ENCODE data around the gene ISG20L2.

The ISG20L2 gene

GRCh38 chr1:156706657-156707416, 21.7 kb downstream of the ISG20L2 start:
- no peak for DNase-seq (ENCODE audit: low read depth in 2 of 2)

GRCh38 chr1:156705918-156706656, 22.5 kb downstream of the ISG20L2 start:
- peak in 1 of 2 donors; percentile 44 for DNase-seq (ENCODE audit: low read depth in 2 of 2)

GRCh38 chr1:156705321-156705917, 23.1 kb downstream of the ISG20L2 start, which contains the start of gene CRABP2:
TSS of gene CRABP2 (minus strand) at chr1:156705583. CDS start at chr1:156705446, 137 bp downstream.
- DNase-seq (ENCODE audit: low read depth in 2 of 2) = no peak

- DNase-seq (ENCODE audit: low read depth in 2 of 2) = peak in 1 of 2 donors; percentile 36
Measured at GRCh38 chr1:156704930-156705320, 23.6 kb downstream of the ISG20L2 start.

- no peak for DNase-seq (ENCODE audit: low read depth in 2 of 2)
Measured at GRCh38 chr1:156704166-156704711, 24.3 kb downstream of the ISG20L2 start.

- DNase-seq (ENCODE audit: low read depth in 2 of 2) = no peak
Measured at GRCh38 chr1:156703741-156704140, 24.8 kb downstream of the ISG20L2 start.

- no peak for DNase-seq (ENCODE audit: low read depth in 2 of 2)
Measured at GRCh38 chr1:156703336-156703735, 25.2 kb downstream of the ISG20L2 start.

GRCh38 chr1:156700736-156701531, 27.6 kb downstream of the ISG20L2 start:
- DNase-seq (ENCODE audit: low read depth in 2 of 2) = no peak

GRCh38 chr1:156698995-156699394, 29.6 kb downstream of the ISG20L2 start:
- DNase-seq (ENCODE audit: low read depth in 2 of 2) = no peak

GRCh38 chr1:156697481-156697880, 31.1 kb downstream of the ISG20L2 start:
- no peak for DNase-seq (ENCODE audit: low read depth in 2 of 2)

GRCh38 chr1:156696755-156697154, 31.8 kb downstream of the ISG20L2 start:
- no peak for DNase-seq (ENCODE audit: low read depth in 2 of 2)

- DNase-seq (ENCODE audit: low read depth in 2 of 2) = no peak
Measured at GRCh38 chr1:156694690-156694962, 33.9 kb downstream of the ISG20L2 start.

GRCh38 chr1:156693848-156694689, 34.5 kb downstream of the ISG20L2 start:
- no peak for DNase-seq (ENCODE audit: low read depth in 2 of 2)

GRCh38 chr1:156692925-156693847, 35.4 kb downstream of the ISG20L2 start:
- DNase-seq (ENCODE audit: low read depth in 2 of 2) = no peak

- DNase-seq (ENCODE audit: low read depth in 2 of 2) = no peak
Measured at GRCh38 chr1:156692441-156692924, 36.1 kb downstream of the ISG20L2 start.

GRCh38 chr1:156691665-156692440, 36.7 kb downstream of the ISG20L2 start:
- no peak for DNase-seq (ENCODE audit: low read depth in 2 of 2)

GRCh38 chr1:156691191-156691590, 37.4 kb downstream of the ISG20L2 start:
- no peak for DNase-seq (ENCODE audit: low read depth in 2 of 2)

GRCh38 chr1:156690675-156691036, 37.9 kb downstream of the ISG20L2 start:
- DNase-seq (ENCODE audit: low read depth in 2 of 2) = no peak

All from stimulated activated CD8-positive, alpha-beta memory T cell treated with anti-CD3 and anti-CD28 coated beads, Interleukin-7, amount 100 ng/mL, for 4 hours (primary cell).